ENCODE measurements around the gene ADAP1. TPM values are rescaled to one million over a fixed set of nuclear protein-coding genes. Genes with fewer than 3 reads are reported as not detected.

Gene ADAP1
- total RNA-seq, 1 donor: 0.72 TPM

DNA sequence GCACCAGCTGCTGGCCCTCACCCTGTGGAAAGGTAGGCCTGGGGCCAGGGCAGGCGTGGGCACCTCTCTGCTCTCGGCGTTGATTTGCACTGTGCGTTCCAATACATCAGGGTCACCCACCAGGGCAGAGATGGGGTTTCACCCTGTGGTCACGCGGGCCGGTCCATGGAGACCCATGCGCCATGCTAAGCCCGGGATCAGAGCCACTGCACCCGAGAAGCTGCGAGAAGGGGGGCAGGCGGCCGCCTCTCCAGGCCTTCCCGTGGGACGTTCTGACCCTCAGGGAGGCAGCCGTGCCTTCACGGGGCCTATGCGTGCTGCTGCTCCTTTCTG is 67.0 kb downstream of the ADAP1 start:
- no peak overlapping the region for H3K4me3 ChIP-seq (ENCODE audit: low read depth, low read length)
- no peak for TF ChIP-seq CTCF (IDR thresholded peaks at IDR 0.05; ENCODE audit: insufficient read depth, low read length)
- DNase-seq (ENCODE audit: low read depth): no peak

DNA sequence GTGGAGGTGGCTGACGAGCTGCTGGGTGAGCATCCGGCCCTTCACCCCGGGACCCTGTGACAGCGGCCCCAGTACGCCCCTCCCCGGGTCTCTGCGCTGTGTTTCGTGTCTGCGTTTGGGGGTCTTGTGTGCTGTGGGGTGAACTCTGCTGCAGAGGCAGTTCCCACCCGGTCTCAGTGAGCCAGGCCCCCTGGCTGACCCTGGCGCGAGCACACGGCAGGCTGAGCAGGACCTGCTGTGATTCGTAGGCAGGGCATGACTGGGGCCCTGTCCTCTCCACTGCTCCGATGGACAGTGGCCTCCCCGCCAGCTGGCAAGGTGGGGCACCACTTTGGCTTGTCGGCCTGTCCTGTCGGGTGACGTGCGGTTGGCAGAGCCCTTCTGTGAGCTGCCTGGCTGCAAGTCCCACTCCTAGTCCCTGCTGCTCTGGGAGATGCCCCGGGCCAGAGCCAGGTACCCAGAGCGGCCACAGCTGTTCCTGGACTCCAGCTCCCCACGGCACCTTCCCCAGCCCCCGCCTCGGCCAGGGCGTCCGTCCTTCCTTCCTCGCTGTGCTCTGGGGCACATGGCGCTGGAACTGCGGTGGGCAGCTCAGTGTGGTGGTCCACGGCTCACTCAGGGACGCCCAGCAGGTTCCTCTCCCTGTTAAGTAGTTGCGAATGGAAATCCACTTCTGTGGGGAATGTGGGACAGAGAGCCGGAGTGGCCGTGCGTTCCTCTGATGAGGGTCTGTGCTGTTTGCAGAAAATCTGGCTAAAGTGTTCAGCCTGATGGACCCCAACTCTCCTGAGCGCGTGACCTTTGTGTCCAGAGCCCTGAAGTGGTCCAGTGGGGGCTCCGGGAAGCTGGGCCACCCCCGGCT is 67.6 kb downstream of the ADAP1 start:
- no peak for DNase-seq (ENCODE audit: low read depth)
- TF ChIP-seq CTCF (IDR thresholded peaks at IDR 0.05; ENCODE audit: insufficient read depth, low read length): no peak
- no peak overlapping the region for H3K4me3 ChIP-seq (ENCODE audit: low read depth, low read length)

- H3K4me3 ChIP-seq (ENCODE audit: low read depth, low read length): no peak overlapping the region
- TF ChIP-seq CTCF (IDR thresholded peaks at IDR 0.05; ENCODE audit: insufficient read depth, low read length): no peak
- DNase-seq (ENCODE audit: low read depth): no peak
Measured at GRCh38 chr7:885893-886625, 68.4 kb downstream of the ADAP1 start.

- no peak for DNase-seq (ENCODE audit: low read depth)
- no peak for TF ChIP-seq CTCF (IDR thresholded peaks at IDR 0.05; ENCODE audit: insufficient read depth, low read length)
- H3K4me3 ChIP-seq (ENCODE audit: low read depth, low read length): no peak overlapping the region
Measured at GRCh38 chr7:885261-885892, 69.1 kb downstream of the ADAP1 start.

DNA sequence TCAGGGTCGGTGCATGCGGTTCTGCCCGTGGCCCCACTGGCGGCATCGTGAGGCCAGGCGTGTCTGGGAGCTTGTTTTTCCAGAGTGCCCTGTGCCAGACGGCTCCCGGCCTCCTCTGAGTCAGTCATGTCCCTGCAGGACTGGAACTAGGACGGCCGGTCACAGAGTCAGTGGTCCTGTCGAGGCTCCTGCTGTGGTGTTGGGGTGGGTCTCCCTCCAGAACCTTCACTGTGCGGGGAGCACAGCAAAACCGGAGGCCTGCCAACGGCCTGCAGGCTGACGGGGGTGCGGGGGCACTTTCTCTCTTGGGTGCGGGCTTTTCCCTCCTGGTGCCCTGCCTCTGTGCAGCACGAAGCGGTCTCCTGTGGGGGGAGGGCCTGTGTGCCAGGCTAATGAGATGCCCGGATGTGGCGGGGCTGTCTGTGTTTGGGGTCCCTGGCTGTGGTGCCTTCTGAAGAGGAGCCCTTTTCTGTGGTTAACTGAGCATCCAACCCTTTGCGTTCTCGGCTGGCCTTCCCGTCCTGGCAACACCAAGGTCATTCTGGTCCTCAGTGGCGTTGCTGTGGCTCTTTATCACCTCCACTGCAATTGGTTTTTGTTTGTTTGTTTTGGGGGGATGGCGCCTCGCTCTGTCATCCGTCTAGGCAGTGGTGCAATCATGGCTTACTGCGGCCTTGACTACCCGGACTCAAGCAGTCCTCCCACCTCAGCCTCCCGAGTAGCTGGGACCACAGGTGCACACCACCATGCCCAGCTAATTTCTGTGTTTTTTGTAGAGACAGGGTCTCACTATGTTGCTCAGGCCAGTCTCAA is 70.1 kb downstream of the ADAP1 start:
- no peak for DNase-seq (ENCODE audit: low read depth)
- H3K4me3 ChIP-seq (ENCODE audit: low read depth, low read length): no peak overlapping the region
- no peak for TF ChIP-seq CTCF (IDR thresholded peaks at IDR 0.05; ENCODE audit: insufficient read depth, low read length)
